Measurements from ENCODE around the gene ESYT2.
"Not testable (repeated sequence)": the region's sequence is repeated elsewhere in the genome, so short reads cannot be mapped to it uniquely, and the experiment has no call there.

The ESYT2 gene

GRCh38 chr7:158699341-158699740 is 130.0 kb downstream of the ESYT2 start:
- DNase-seq (ENCODE audit: low read depth in 3 of 3): no peak

GRCh38 chr7:158698657-158699195 is 130.6 kb downstream of the ESYT2 start:
- DNase-seq (ENCODE audit: low read depth in 3 of 3): no peak

GRCh38 chr7:158697597-158697996 is 131.7 kb downstream of the ESYT2 start:
- DNase-seq (ENCODE audit: low read depth in 3 of 3): not testable (repeated sequence)

- no peak for DNase-seq (ENCODE audit: low read depth in 3 of 3)
Measured at GRCh38 chr7:158695726-158696452, 133.4 kb downstream of the ESYT2 start.

GRCh38 chr7:158695056-158695455 is 134.3 kb downstream of the ESYT2 start:
- DNase-seq (ENCODE audit: low read depth in 3 of 3): no peak

GRCh38 chr7:158694650-158695049 is 134.7 kb downstream of the ESYT2 start:
- DNase-seq (ENCODE audit: low read depth in 3 of 3): no peak

- DNase-seq (ENCODE audit: low read depth in 3 of 3): no peak
Measured at GRCh38 chr7:158689488-158689887, 139.8 kb downstream of the ESYT2 start.

- DNase-seq (ENCODE audit: low read depth in 3 of 3): no peak
Measured at GRCh38 chr7:158687406-158687805, 141.9 kb downstream of the ESYT2 start.

GRCh38 chr7:158685693-158686092 is 143.6 kb downstream of the ESYT2 start:
- DNase-seq (ENCODE audit: low read depth in 3 of 3): no peak

- no peak for DNase-seq (ENCODE audit: low read depth in 3 of 3)
Measured at GRCh38 chr7:158684329-158684728, 145.0 kb downstream of the ESYT2 start.

- DNase-seq (ENCODE audit: low read depth in 3 of 3): no peak
Measured at GRCh38 chr7:158683541-158683940, 145.8 kb downstream of the ESYT2 start.

- DNase-seq (ENCODE audit: low read depth in 3 of 3): no peak
Measured at GRCh38 chr7:158682456-158682855, 146.9 kb downstream of the ESYT2 start.
